Measurements from ENCODE around the gene SWAP70.
A peak's percentile ranks its signal among the peaks of the same experiment; 100 is the strongest.

SWAP70 gene

GRCh38 chr11:9732453-9732852, 68.6 kb downstream of the SWAP70 start:
- Histone ChIP-seq H3K4me2 (ENCODE audit: low read length) (peak overlapping the region; percentile 28), H3K27ac (ENCODE audit: low read depth, low read length) (peak overlapping the region; percentile 54), H4K20me1 (ENCODE audit: control insufficient read depth, insufficient read depth, low read depth, low read length) (peaks cover 2% of the 10 kb centered on the region; the same call in 1 of the 2 replicates), H3K4me1 (ENCODE audit: control insufficient read depth, low read length) (peaks cover 100% of the 10 kb centered on the region), H3K27me3 (ENCODE audit: control insufficient read depth, low read length) (no peaks in the 10 kb centered on the region), H3K36me3 (ENCODE audit: control insufficient read depth, low read length) (peaks cover 99% of the 10 kb centered on the region), H3K9me2 (replicated peaks; ENCODE audit: control insufficient read depth, low read length) (no peaks in the 10 kb centered on the region), H3K9me3 (ENCODE audit: control insufficient read depth, insufficient read depth, low read length) (no peaks in the 10 kb centered on the region), H3K4me3 (ENCODE audit: low read length) (no peak overlapping the region), H3F3A (ENCODE audit: control insufficient read depth, insufficient read depth) (peaks cover 81% of the 10 kb centered on the region), H3K79me2 (ENCODE audit: control insufficient read depth, low read length) (peaks cover 98% of the 10 kb centered on the region)
- no peak for TF ChIP-seq EZH2phosphoT487 (IDR thresholded peaks at IDR 0.05; ENCODE audit: borderline replicate concordance, low read length)
- TF ChIP-seq CTCF (IDR thresholded peaks at IDR 0.05; ENCODE audit: low read depth, low read length, poor library complexity, severe bottlenecking), result no peak

- H3F3A ChIP-seq (ENCODE audit: control insufficient read depth, insufficient read depth), result peaks cover 80% of the 10 kb centered on the region
- H3K4me3 ChIP-seq (ENCODE audit: low read length), result no peak overlapping the region
- H3K27me3 ChIP-seq (ENCODE audit: control insufficient read depth, low read length), result no peaks in the 10 kb centered on the region
- peak overlapping the region; percentile 54 for H3K27ac ChIP-seq (ENCODE audit: low read depth, low read length)
- TF ChIP-seq EZH2phosphoT487 (IDR thresholded peaks at IDR 0.05; ENCODE audit: borderline replicate concordance, low read length) (no peak), CTCF (IDR thresholded peaks at IDR 0.05; ENCODE audit: low read depth, low read length, poor library complexity, severe bottlenecking) (no peak)
- H3K9me2 ChIP-seq (replicated peaks; ENCODE audit: control insufficient read depth, low read length), result no peaks in the 10 kb centered on the region
- peaks cover 96% of the 10 kb centered on the region for H3K79me2 ChIP-seq (ENCODE audit: control insufficient read depth, low read length)
- H3K4me1 ChIP-seq (ENCODE audit: control insufficient read depth, low read length), result peaks cover 100% of the 10 kb centered on the region
- peaks cover 97% of the 10 kb centered on the region for H3K36me3 ChIP-seq (ENCODE audit: control insufficient read depth, low read length)
- H3K4me2 ChIP-seq (ENCODE audit: low read length), result peak overlapping the region; percentile 28
- H3K9me3 ChIP-seq (ENCODE audit: control insufficient read depth, insufficient read depth, low read length), result no peaks in the 10 kb centered on the region
- peaks cover 2% of the 10 kb centered on the region; the same call in 1 of the 2 replicates for H4K20me1 ChIP-seq (ENCODE audit: control insufficient read depth, insufficient read depth, low read depth, low read length)
Observed at GRCh38 chr11:9733212-9733611, 69.3 kb downstream of the SWAP70 start.

GRCh38 chr11:9735236-9735635, 71.4 kb downstream of the SWAP70 start:
- H4K20me1 ChIP-seq (ENCODE audit: control insufficient read depth, insufficient read depth, low read depth, low read length), result peaks cover 2% of the 10 kb centered on the region; the same call in 1 of the 2 replicates
- H3K9me2 ChIP-seq (replicated peaks; ENCODE audit: control insufficient read depth, low read length), result no peaks in the 10 kb centered on the region
- H3K4me1 ChIP-seq (ENCODE audit: control insufficient read depth, low read length), result peaks cover 100% of the 10 kb centered on the region
- peak overlapping the region; percentile 63 for H3K4me2 ChIP-seq (ENCODE audit: low read length)
- TF ChIP-seq EZH2phosphoT487 (IDR thresholded peaks at IDR 0.05; ENCODE audit: borderline replicate concordance, low read length), result no peak
- no peak for TF ChIP-seq CTCF (IDR thresholded peaks at IDR 0.05; ENCODE audit: low read depth, low read length, poor library complexity, severe bottlenecking)
- H3K79me2 ChIP-seq (ENCODE audit: control insufficient read depth, low read length), result peaks cover 94% of the 10 kb centered on the region
- peaks cover 97% of the 10 kb centered on the region for H3K36me3 ChIP-seq (ENCODE audit: control insufficient read depth, low read length)
- no peaks in the 10 kb centered on the region for H3K9me3 ChIP-seq (ENCODE audit: control insufficient read depth, insufficient read depth, low read length)
- peak overlapping the region; percentile 51 for H3K4me3 ChIP-seq (ENCODE audit: low read length)
- peak overlapping the region; percentile 85 for H3K27ac ChIP-seq (ENCODE audit: low read depth, low read length)
- no peaks in the 10 kb centered on the region for H3K27me3 ChIP-seq (ENCODE audit: control insufficient read depth, low read length)
- peaks cover 85% of the 10 kb centered on the region for H3F3A ChIP-seq (ENCODE audit: control insufficient read depth, insufficient read depth)
